ENCODE measurements around the gene DARS2. TPM values are rescaled to one million over a fixed set of nuclear protein-coding genes. Genes with fewer than 3 reads are reported as not detected.

Gene DARS2
- total RNA-seq, 1 donor from 2014 or later, result 56.0 TPM

- no peaks in the 10 kb centered on the region for H3K9me3 Mint-ChIP-seq
- Histone ChIP-seq H2AFZ (replicated peaks) (no peak overlapping the region), H3K9ac (no peak overlapping the region), H3K79me2 (ENCODE audit: low read depth) (no peaks in the 10 kb centered on the region), H4K20me1 (ENCODE audit: low read depth) (no peaks in the 10 kb centered on the region), H3K27me3 (no peaks in the 10 kb centered on the region), H3K27ac (no peak overlapping the region), H3K4me2 (no peak overlapping the region), H3K9me3 (ENCODE audit: low read depth) (no peaks in the 10 kb centered on the region), H3K4me1 (no peaks in the 10 kb centered on the region), H3K4me3 (no peak overlapping the region), H3F3A (ENCODE audit: low read depth) (no peaks in the 10 kb centered on the region), H3K36me3 (no peaks in the 10 kb centered on the region)
- peaks cover 2% of the 10 kb centered on the region for H3K27me3 Mint-ChIP-seq (ENCODE audit: insufficient read depth, low read depth)
- H3K27ac Mint-ChIP-seq, result no peak overlapping the region
- no peak for DNase-seq (ENCODE audit: low spot score)
- H3K4me1 Mint-ChIP-seq, result no peaks in the 10 kb centered on the region
- no peak overlapping the region for H3K4me3 Mint-ChIP-seq
- TF ChIP-seq EZH2 (IDR thresholded peaks at IDR 0.05), result no peak
- H3K36me3 Mint-ChIP-seq, result peaks cover 10% of the 10 kb centered on the region
Measured at GRCh38 chr1:173893611-173894010, 69.1 kb downstream of the DARS2 start.

- Histone ChIP-seq H3K27me3 (no peaks in the 10 kb centered on the region), H4K20me1 (ENCODE audit: low read depth) (no peaks in the 10 kb centered on the region), H3K9ac (no peak overlapping the region), H3F3A (ENCODE audit: low read depth) (no peaks in the 10 kb centered on the region), H2AFZ (replicated peaks) (no peak overlapping the region), H3K4me3 (no peak overlapping the region), H3K79me2 (ENCODE audit: low read depth) (no peaks in the 10 kb centered on the region), H3K36me3 (no peaks in the 10 kb centered on the region), H3K4me2 (no peak overlapping the region), H3K27ac (no peak overlapping the region), H3K4me1 (no peaks in the 10 kb centered on the region), H3K9me3 (ENCODE audit: low read depth) (no peaks in the 10 kb centered on the region)
- Mint-ChIP-seq H3K36me3 (peaks cover 11% of the 10 kb centered on the region), H3K9me3 (no peaks in the 10 kb centered on the region), H3K27ac (no peak overlapping the region), H3K4me3 (no peak overlapping the region), H3K27me3 (ENCODE audit: insufficient read depth, low read depth) (peaks cover 2% of the 10 kb centered on the region), H3K4me1 (no peaks in the 10 kb centered on the region)
- TF ChIP-seq CTCF (IDR thresholded peaks at IDR 0.05) (no peak), EZH2 (IDR thresholded peaks at IDR 0.05) (no peak), EZH2phosphoT487 (IDR thresholded peaks at IDR 0.05) (no peak)
- no peak for DNase-seq (ENCODE audit: low spot score)
Measured at GRCh38 chr1:173894189-173894588, 69.7 kb downstream of the DARS2 start.

GRCh38 chr1:173900427-173900826 lies 76.0 kb downstream of the DARS2 start:
- Mint-ChIP-seq H3K27ac (no peak overlapping the region), H3K36me3 (peaks cover 2% of the 10 kb centered on the region), H3K9me3 (no peaks in the 10 kb centered on the region), H3K4me3 (no peak overlapping the region), H3K27me3 (ENCODE audit: insufficient read depth, low read depth) (peaks cover 2% of the 10 kb centered on the region), H3K4me1 (no peaks in the 10 kb centered on the region)
- Histone ChIP-seq H3K4me1 (no peaks in the 10 kb centered on the region), H3K4me2 (no peak overlapping the region), H3K9me3 (ENCODE audit: low read depth) (no peaks in the 10 kb centered on the region), H3K79me2 (ENCODE audit: low read depth) (no peaks in the 10 kb centered on the region), H3K4me3 (no peak overlapping the region), H3K27me3 (no peaks in the 10 kb centered on the region), H3K36me3 (no peaks in the 10 kb centered on the region), H2AFZ (replicated peaks) (no peak overlapping the region), H3F3A (ENCODE audit: low read depth) (no peaks in the 10 kb centered on the region), H3K9ac (no peak overlapping the region), H4K20me1 (ENCODE audit: low read depth) (no peaks in the 10 kb centered on the region), H3K27ac (no peak overlapping the region)
- TF ChIP-seq EZH2 (IDR thresholded peaks at IDR 0.05) (no peak), CTCF (IDR thresholded peaks at IDR 0.05) (no peak), EZH2phosphoT487 (IDR thresholded peaks at IDR 0.05) (no peak)
- DNase-seq (ENCODE audit: low spot score), result no peak

- no peak overlapping the region for H3K4me2 ChIP-seq
- H3K9ac ChIP-seq, result no peak overlapping the region
- Mint-ChIP-seq H3K27me3 (ENCODE audit: insufficient read depth, low read depth) (peaks cover 2% of the 10 kb centered on the region), H3K9me3 (peaks cover 3% of the 10 kb centered on the region), H3K4me1 (no peaks in the 10 kb centered on the region), H3K36me3 (peaks cover 5% of the 10 kb centered on the region), H3K27ac (no peak overlapping the region), H3K4me3 (no peak overlapping the region)
- H4K20me1 ChIP-seq (ENCODE audit: low read depth), result no peaks in the 10 kb centered on the region
- TF ChIP-seq CTCF (IDR thresholded peaks at IDR 0.05) (no peak), EZH2 (IDR thresholded peaks at IDR 0.05) (no peak), EZH2phosphoT487 (IDR thresholded peaks at IDR 0.05) (no peak)
- no peaks in the 10 kb centered on the region for H3F3A ChIP-seq (ENCODE audit: low read depth)
- no peak overlapping the region for H2AFZ ChIP-seq (replicated peaks)
- DNase-seq (ENCODE audit: low spot score), result no peak
- no peaks in the 10 kb centered on the region for H3K79me2 ChIP-seq (ENCODE audit: low read depth)
- H3K36me3 ChIP-seq, result no peaks in the 10 kb centered on the region
- no peaks in the 10 kb centered on the region for H3K4me1 ChIP-seq
- H3K27ac ChIP-seq, result no peak overlapping the region
- no peaks in the 10 kb centered on the region for H3K27me3 ChIP-seq
- H3K4me3 ChIP-seq, result no peak overlapping the region
- no peaks in the 10 kb centered on the region for H3K9me3 ChIP-seq (ENCODE audit: low read depth)
Measured at GRCh38 chr1:173900992-173901391, 76.5 kb downstream of the DARS2 start.

Data from neural progenitor cell (in vitro differentiated cells).